H9 (cell line): ENCODE measurements around the gene GADD45A. TPM values are rescaled to one million over a fixed set of nuclear protein-coding genes. Genes with fewer than 3 reads are reported as not detected.

Source experiments
- DNase-seq: peaks from one replicate; pipeline ENCODE4 v3.0.0-alpha.2; 2017
- H2AFZ ChIP-seq: one replicate; pipeline ENCODE4 v1.6.1; 2013; ENCODE audit warnings: mild to moderate bottlenecking, low read length, control low read depth, moderate library complexity
- H2AK5ac ChIP-seq: 2 replicates; pipeline ENCODE4 v1.6.1; 2013; ENCODE audit warnings: low read length, control low read depth, mixed read lengths; ENCODE audit not compliant: insufficient read length
- H2BK120ac ChIP-seq: one replicate; pipeline ENCODE4 v1.6.1; 2013; ENCODE audit warnings: low read depth, mild to moderate bottlenecking, low read length, control low read depth, inconsistent platforms; ENCODE audit not compliant: poor library complexity, severe bottlenecking
- H2BK12ac ChIP-seq: 2 replicates; pipeline ENCODE4 v1.6.1; 2013; ENCODE audit warnings: low read length, control low read depth, mixed read lengths, low read depth; ENCODE audit not compliant: insufficient read length
- H2BK15ac ChIP-seq: 2 replicates; pipeline ENCODE4 v1.6.1; 2013; ENCODE audit warnings: low read depth, low read length, control low read depth
- H2BK20ac ChIP-seq: one replicate; pipeline ENCODE4 v1.6.1; 2013; ENCODE audit warnings: low read depth, mild to moderate bottlenecking, low read length, control low read depth, inconsistent platforms; ENCODE audit not compliant: poor library complexity, severe bottlenecking
- H2BK5ac ChIP-seq: 2 replicates; pipeline ENCODE4 v1.6.1; 2013; ENCODE audit warnings: low read length, control low read depth, mixed read lengths; ENCODE audit not compliant: insufficient read length
- H3K14ac ChIP-seq: 2 replicates; pipeline ENCODE4 v1.6.1; 2013; ENCODE audit warnings: low read length, control low read depth; ENCODE audit not compliant: insufficient read depth
- H3K18ac ChIP-seq: 2 replicates; pipeline ENCODE4 v1.6.1; 2013; ENCODE audit warnings: low read depth, mild to moderate bottlenecking, mixed read lengths, low read length, control low read depth; ENCODE audit not compliant: insufficient read length
- H3K23ac ChIP-seq: 2 replicates; pipeline ENCODE4 v1.6.1; 2013; ENCODE audit warnings: low read length, control low read depth, mixed read lengths, low read depth; ENCODE audit not compliant: insufficient read length
- H3K23me2 ChIP-seq: 2 replicates; pipeline ENCODE4 v1.6.1; 2013; ENCODE audit warnings: low read depth, mild to moderate bottlenecking, mixed read lengths, low read length, control low read depth; ENCODE audit not compliant: insufficient read length, poor library complexity, severe bottlenecking
- H3K27ac ChIP-seq: 2 replicates; pipeline ENCODE4 v1.5.1; 2013; ENCODE audit warnings: low read length, control low read depth, mixed read lengths, low read depth; ENCODE audit not compliant: insufficient read length
- H3K27me3 ChIP-seq: 2 replicates; pipeline ENCODE4 v1.6.1; 2013; ENCODE audit warnings: low read length, control low read depth, inconsistent platforms; ENCODE audit not compliant: insufficient read depth
- H3K4ac ChIP-seq: 2 replicates; pipeline ENCODE4 v1.6.1; 2013; ENCODE audit warnings: low read depth, mild to moderate bottlenecking, control low read depth, inconsistent platforms, low read length, moderate library complexity
- H3K4me1 ChIP-seq: 2 replicates; pipeline ENCODE4 v1.6.1; 2013; ENCODE audit warnings: low read length, control low read depth, inconsistent platforms; ENCODE audit not compliant: insufficient read depth
- H3K4me2 ChIP-seq: 2 replicates; pipeline ENCODE4 v1.6.1; 2013; ENCODE audit warnings: low read length, control low read depth, mixed read lengths; ENCODE audit not compliant: insufficient read length, insufficient read depth
- H3K56ac ChIP-seq: 2 replicates; pipeline ENCODE4 v1.6.1; 2013; ENCODE audit warnings: low read depth, mild to moderate bottlenecking, mixed read lengths, low read length, control low read depth; ENCODE audit not compliant: insufficient read length
- H3K79me1 ChIP-seq: 2 replicates; pipeline ENCODE4 v1.6.1; 2013; ENCODE audit warnings: low read depth, mild to moderate bottlenecking, moderate library complexity, low read length, control low read depth, inconsistent platforms; ENCODE audit not compliant: insufficient read depth, poor library complexity, severe bottlenecking
- H3K79me2 ChIP-seq: 2 replicates; pipeline ENCODE4 v1.6.1; 2013; ENCODE audit warnings: low read length, control low read depth, inconsistent platforms; ENCODE audit not compliant: insufficient read depth
- H3K9ac ChIP-seq: 2 replicates; pipeline ENCODE4 v1.6.1; 2013; ENCODE audit warnings: low read length, control low read depth, mixed read lengths; ENCODE audit not compliant: insufficient read length; ENCODE audit errors: extremely low read depth
- H3K9me3 ChIP-seq: one replicate; pipeline ENCODE4 v1.6.1; 2013; ENCODE audit warnings: low read depth, low read length, inconsistent platforms; ENCODE audit not compliant: control insufficient read depth
- H3T11ph ChIP-seq: one replicate; pipeline ENCODE4 v1.6.1; 2013; ENCODE audit warnings: mild to moderate bottlenecking, low read length, control low read depth, inconsistent platforms
- H4K20me1 ChIP-seq: one replicate; pipeline ENCODE4 v1.6.1; 2013; ENCODE audit not compliant: control insufficient read depth, insufficient read length, insufficient read depth
- H4K5ac ChIP-seq: 2 replicates; pipeline ENCODE4 v1.6.1; 2013; ENCODE audit warnings: low read depth, mild to moderate bottlenecking, mixed read lengths, low read length, control low read depth; ENCODE audit not compliant: insufficient read length
- H4K8ac ChIP-seq: replicated peaks from 2 replicates; pipeline ENCODE4 v1.6.1; 2013; ENCODE audit warnings: low read length, control low read depth, mixed read lengths, low read depth; ENCODE audit not compliant: insufficient read length
- H4K91ac ChIP-seq: 2 replicates; pipeline ENCODE4 v1.6.1; 2013; ENCODE audit warnings: low read depth, mild to moderate bottlenecking, moderate library complexity, mixed read lengths, low read length, control low read depth; ENCODE audit not compliant: insufficient read length
- H3K27ac Mint-ChIP-seq, 3 experiments: 2 replicates in 2 of 3; 3 replicates in 1 of 3; pipeline ENCODE4 v1.8.0; 2020 to 2021; ENCODE audit warnings: mixed read lengths in 3 of 3, mild to moderate bottlenecking in 1 of 3, moderate library complexity in 1 of 3
- H3K27me3 Mint-ChIP-seq: 2 replicates; pipeline ENCODE4 v1.8.0; 2021; ENCODE audit warnings: low read depth, mild to moderate bottlenecking, moderate library complexity, mixed read lengths
- H3K36me3 Mint-ChIP-seq, 3 experiments: 2 replicates in 2 of 3; 3 replicates in 1 of 3; pipeline ENCODE4 v1.8.0; 2020 to 2021; ENCODE audit warnings: low read depth in 3 of 3, mixed read lengths in 3 of 3; ENCODE audit not compliant: insufficient read depth in 1 of 3
- H3K4me1 Mint-ChIP-seq, 2 experiments: 2 replicates each; pipeline ENCODE4 v1.8.0; 2020; ENCODE audit warnings: mixed read lengths in 2 of 2
- H3K4me3 Mint-ChIP-seq, 2 experiments: 2 replicates in 1 of 2; 3 replicates in 1 of 2; pipeline ENCODE4 v1.8.0; 2020 to 2021; ENCODE audit warnings: mild to moderate bottlenecking in 2 of 2, mixed read lengths in 2 of 2, moderate library complexity in 1 of 2
- H3K9me3 Mint-ChIP-seq, 2 experiments: 2 replicates in 1 of 2; 3 replicates in 1 of 2; pipeline ENCODE4 v1.8.0; 2020; ENCODE audit warnings: mild to moderate bottlenecking in 2 of 2, mixed read lengths in 2 of 2, moderate library complexity in 1 of 2
- WGBS: extraction: QIAGEN DNeasy Blood & Tissue Kit; methylation state at CpG from one replicate; pipeline ENCODE4 v1.1.7; 2013; ENCODE audit warnings: missing lambda C conversion rate, low lambda C conversion rate, mixed read lengths; ENCODE audit not compliant: insufficient read length; ENCODE audit errors: extremely low coverage; 5-methylcytosine and 5-hydroxymethylcytosine counted together
- total RNA-seq: library from RNA; stranded (reverse); gene quantifications from 2 replicates; pipeline ENCODE4 v1.2.1, GENCODE V29; 2021
- TF ChIP-seq, protein P1 (sequence below): fragments of 200-600 bp; sonication (generic); conservative IDR thresholded peaks from 3 replicates; pipeline ENCODE4 v1.8.0; 2021; ENCODE audit warnings: antibody characterized with exemption, mild to moderate bottlenecking

GADD45A gene
- total RNA-seq, 1 experiment from 2014 or later: 22.8 TPM

DNA sequence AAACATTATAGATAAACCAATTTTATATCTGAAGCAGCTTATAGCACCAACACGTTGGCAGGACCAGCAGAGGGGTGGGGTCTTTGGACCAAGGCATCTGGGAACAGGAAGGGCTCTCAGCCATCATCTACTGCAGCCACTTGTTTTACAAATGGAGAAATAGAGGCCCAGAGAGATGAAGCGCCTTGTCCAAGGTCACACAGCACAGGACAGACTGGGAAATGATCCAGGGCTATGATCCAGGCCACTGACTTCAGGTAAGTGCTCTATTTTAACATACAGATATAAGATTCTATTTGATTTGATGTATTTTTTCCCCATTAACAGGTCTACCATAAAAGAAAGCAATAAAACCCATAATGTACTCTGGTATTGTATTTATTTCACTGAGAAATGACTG is 16.9 kb downstream of the GADD45A start:
- WGBS: no CpG with 5 or more reads among the region's 2 CpGs

More for the DNA sequence above, 16.9 kb downstream of the GADD45A start:
- Histone ChIP-seq H3K23ac (no peak overlapping the region), H2BK12ac (no peak overlapping the region), H2BK20ac (no peak overlapping the region), H2AK5ac (no peak overlapping the region), H2BK120ac (no peak overlapping the region), H2BK15ac (no peak overlapping the region), H3K79me1 (no peaks in the 10 kb centered on the region), H2AFZ (no peak overlapping the region), H3T11ph (no peak overlapping the region), H3K56ac (no peak overlapping the region), H3K9me3 (no peaks in the 10 kb centered on the region), H3K27me3 (no peaks in the 10 kb centered on the region), H3K18ac (no peak overlapping the region), H3K14ac (no peak overlapping the region), H3K9ac (no peak overlapping the region), H3K27ac (no peak overlapping the region), H3K79me2 (no peaks in the 10 kb centered on the region), H4K91ac (no peak overlapping the region), H4K8ac (no peak overlapping the region), H4K5ac (no peak overlapping the region), H3K4ac (no peak overlapping the region), H3K23me2 (no peaks in the 10 kb centered on the region), H2BK5ac (no peak overlapping the region), H3K4me2 (no peak overlapping the region), H4K20me1 (no peaks in the 10 kb centered on the region), H3K4me1 (peaks cover 3% of the 10 kb centered on the region; the same call in 1 of the 2 replicates)
- TF ChIP-seq, protein P1, sequence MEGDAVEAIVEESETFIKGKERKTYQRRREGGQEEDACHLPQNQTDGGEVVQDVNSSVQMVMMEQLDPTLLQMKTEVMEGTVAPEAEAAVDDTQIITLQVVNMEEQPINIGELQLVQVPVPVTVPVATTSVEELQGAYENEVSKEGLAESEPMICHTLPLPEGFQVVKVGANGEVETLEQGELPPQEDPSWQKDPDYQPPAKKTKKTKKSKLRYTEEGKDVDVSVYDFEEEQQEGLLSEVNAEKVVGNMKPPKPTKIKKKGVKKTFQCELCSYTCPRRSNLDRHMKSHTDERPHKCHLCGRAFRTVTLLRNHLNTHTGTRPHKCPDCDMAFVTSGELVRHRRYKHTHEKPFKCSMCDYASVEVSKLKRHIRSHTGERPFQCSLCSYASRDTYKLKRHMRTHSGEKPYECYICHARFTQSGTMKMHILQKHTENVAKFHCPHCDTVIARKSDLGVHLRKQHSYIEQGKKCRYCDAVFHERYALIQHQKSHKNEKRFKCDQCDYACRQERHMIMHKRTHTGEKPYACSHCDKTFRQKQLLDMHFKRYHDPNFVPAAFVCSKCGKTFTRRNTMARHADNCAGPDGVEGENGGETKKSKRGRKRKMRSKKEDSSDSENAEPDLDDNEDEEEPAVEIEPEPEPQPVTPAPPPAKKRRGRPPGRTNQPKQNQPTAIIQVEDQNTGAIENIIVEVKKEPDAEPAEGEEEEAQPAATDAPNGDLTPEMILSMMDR: no peak
- H3K27me3 Mint-ChIP-seq: no peaks in the 10 kb centered on the region
- H3K27ac Mint-ChIP-seq: no peak overlapping the region
- DNase-seq: no peak
- no peaks in the 10 kb centered on the region; a peak in 2 of 7 replicates for H3K36me3 Mint-ChIP-seq
- peaks cover 11 to 19% of the 10 kb centered on the region in 2 experiments for H3K4me1 Mint-ChIP-seq
- H3K9me3 Mint-ChIP-seq: no peaks in the 10 kb centered on the region
- no peak overlapping the region for H3K4me3 Mint-ChIP-seq
